Urinary bladder (tissue), 4 donors: ENCODE measurements around the gene DYSF. TPM values are rescaled to one million over a fixed set of nuclear protein-coding genes. Genes with fewer than 3 reads are reported as not detected.
A peak's percentile ranks its signal among the peaks of the same experiment; 100 is the strongest.

Source experiments
- DNase-seq: peaks from one replicate; pipeline ENCODE4 v3.0.0-alpha.2; 2015; ENCODE audit errors: extremely low spot score
- H3K27ac ChIP-seq: one replicate; pipeline ENCODE4 v1.5.1; 2013; ENCODE audit warnings: low read depth, mild to moderate bottlenecking, moderate library complexity
- H3K36me3 ChIP-seq: one replicate; pipeline ENCODE4 v1.6.1; 2013; ENCODE audit warnings: mild to moderate bottlenecking, moderate library complexity; ENCODE audit not compliant: insufficient read depth
- H3K4me1 ChIP-seq: one replicate; pipeline ENCODE4 v1.6.1; 2013; ENCODE audit warnings: mild to moderate bottlenecking, moderate library complexity; ENCODE audit not compliant: insufficient read depth
- H3K4me3 ChIP-seq: one replicate; pipeline ENCODE4 v1.5.1; 2013; ENCODE audit warnings: low read depth, low read length
- WGBS: extraction: QIAGEN DNeasy Blood & Tissue Kit; methylation state at CpG from one replicate; pipeline ENCODE4 v1.1.7; 2013; 5-methylcytosine and 5-hydroxymethylcytosine counted together
- polyA plus RNA-seq: library from polyadenylated mRNA; stranded (reverse); fragments of 200-250 nt; gene quantifications from one replicate; pipeline ENCODE4 v1.2.3, GENCODE V29; 2013
- total RNA-seq: library from RNA; depleted of rRNA; stranded (reverse); fragments of >200 nt; gene quantifications from one replicate; pipeline ENCODE4 v1.2.3, GENCODE V29; 2014
- donor health status: healthy with polysubstance abuse.
- donor health status: healthy.

The DYSF gene
- total and polyA plus RNA-seq, 2 donors: 19.0 to 22.9 TPM

GRCh38 chr2:71544919-71545571 is 91.7 kb downstream of the DYSF start:
- no peak overlapping the region for H3K27ac ChIP-seq
- 63% methylated on average over 9 of the region's 9 CpGs for WGBS
- DNase-seq: no peak
- no peaks in the 10 kb centered on the region for H3K4me1 ChIP-seq
- H3K4me3 ChIP-seq: no peak overlapping the region
- no peaks in the 10 kb centered on the region for H3K36me3 ChIP-seq

GRCh38 chr2:71545572-71546274 is 92.4 kb downstream of the DYSF start:
- 46% methylated on average over 22 of the region's 22 CpGs for WGBS
- no peak overlapping the region for H3K27ac ChIP-seq
- no peak overlapping the region for H3K4me3 ChIP-seq

GRCh38 chr2:71546275-71546638 is 92.9 kb downstream of the DYSF start:
- Histone ChIP-seq H3K4me1 (no peaks in the 10 kb centered on the region), H3K27ac (no peak overlapping the region), H3K36me3 (no peaks in the 10 kb centered on the region), H3K4me3 (no peak overlapping the region)
- no peak for DNase-seq
- WGBS: 58% methylated on average over 3 of the region's 3 CpGs

More at GRCh38 chr2:71545572-71546274, 92.4 kb downstream of the DYSF start:
- DNase-seq: peak; percentile 45
- Histone ChIP-seq H3K4me1 (no peaks in the 10 kb centered on the region), H3K36me3 (no peaks in the 10 kb centered on the region)

GRCh38 chr2:71546777-71547281 is 93.5 kb downstream of the DYSF start:
- no peaks in the 10 kb centered on the region for H3K4me1 ChIP-seq
- H3K36me3 ChIP-seq: no peaks in the 10 kb centered on the region
- no peak overlapping the region for H3K27ac ChIP-seq
- DNase-seq: no peak
- no peak overlapping the region for H3K4me3 ChIP-seq
- WGBS: 96% methylated on average over 14 of the region's 14 CpGs

GRCh38 chr2:71547616-71548285 is 94.4 kb downstream of the DYSF start:
- H3K4me3 ChIP-seq: no peak overlapping the region
- DNase-seq: no peak
- H3K27ac ChIP-seq: no peak overlapping the region
- no peaks in the 10 kb centered on the region for H3K36me3 ChIP-seq
- WGBS: 77% methylated on average over 13 of the region's 13 CpGs
- no peaks in the 10 kb centered on the region for H3K4me1 ChIP-seq

GRCh38 chr2:71548646-71549425 is 95.5 kb downstream of the DYSF start:
- H3K4me1 ChIP-seq: no peaks in the 10 kb centered on the region
- no peaks in the 10 kb centered on the region for H3K36me3 ChIP-seq
- 66% methylated on average over 21 of the region's 21 CpGs for WGBS
- no peak overlapping the region for H3K4me3 ChIP-seq
- no peak for DNase-seq
- H3K27ac ChIP-seq: no peak overlapping the region

GRCh38 chr2:71550801-71551630 is 97.7 kb downstream of the DYSF start:
- H3K4me3 ChIP-seq: no peak overlapping the region
- DNase-seq: no peak
- H3K27ac ChIP-seq: no peak overlapping the region
- WGBS: 94% methylated on average over 11 of the region's 11 CpGs
- no peaks in the 10 kb centered on the region for H3K36me3 ChIP-seq
- H3K4me1 ChIP-seq: no peaks in the 10 kb centered on the region

- no peak for DNase-seq
These were observed 98.2 kb downstream of the DYSF start for GRCh38 chr2:71551631-71551915.

GRCh38 chr2:71552356-71552755 is 99.0 kb downstream of the DYSF start:
- Histone ChIP-seq H3K27ac (no peak overlapping the region), H3K4me3 (no peak overlapping the region), H3K4me1 (no peaks in the 10 kb centered on the region), H3K36me3 (no peaks in the 10 kb centered on the region)
- DNase-seq: no peak
- 82% methylated on average over 6 of the region's 6 CpGs for WGBS

More at GRCh38 chr2:71551631-71551915, 98.2 kb downstream of the DYSF start:
- no peak overlapping the region for H3K4me3 ChIP-seq
- no peaks in the 10 kb centered on the region for H3K4me1 ChIP-seq
- WGBS: 91% methylated on average over 9 of the region's 9 CpGs
- no peak overlapping the region for H3K27ac ChIP-seq
- H3K36me3 ChIP-seq: no peaks in the 10 kb centered on the region

GRCh38 chr2:71552861-71553301 is 99.5 kb downstream of the DYSF start:
- WGBS: 90% methylated on average over 15 of the region's 15 CpGs
- no peak for DNase-seq
- no peaks in the 10 kb centered on the region for H3K4me1 ChIP-seq
- H3K36me3 ChIP-seq: no peaks in the 10 kb centered on the region
- no peak overlapping the region for H3K27ac ChIP-seq
- no peak overlapping the region for H3K4me3 ChIP-seq

GRCh38 chr2:71554028-71554705 is 100.8 kb downstream of the DYSF start:
- H3K4me1 ChIP-seq: no peaks in the 10 kb centered on the region
- WGBS: 94% methylated on average over 9 of the region's 9 CpGs
- no peaks in the 10 kb centered on the region for H3K36me3 ChIP-seq
- no peak overlapping the region for H3K27ac ChIP-seq
- no peak for DNase-seq
- no peak overlapping the region for H3K4me3 ChIP-seq

- H3K36me3 ChIP-seq: no peaks in the 10 kb centered on the region
- H3K4me1 ChIP-seq: no peaks in the 10 kb centered on the region
- H3K27ac ChIP-seq: no peak overlapping the region
- no peak overlapping the region for H3K4me3 ChIP-seq
- WGBS: 94% methylated on average over 2 of the region's 2 CpGs
- no peak for DNase-seq
These were observed 101.3 kb downstream of the DYSF start for GRCh38 chr2:71554706-71555056.
